ENCODE data around the gene METTL21A.

METTL21A gene

DNA sequence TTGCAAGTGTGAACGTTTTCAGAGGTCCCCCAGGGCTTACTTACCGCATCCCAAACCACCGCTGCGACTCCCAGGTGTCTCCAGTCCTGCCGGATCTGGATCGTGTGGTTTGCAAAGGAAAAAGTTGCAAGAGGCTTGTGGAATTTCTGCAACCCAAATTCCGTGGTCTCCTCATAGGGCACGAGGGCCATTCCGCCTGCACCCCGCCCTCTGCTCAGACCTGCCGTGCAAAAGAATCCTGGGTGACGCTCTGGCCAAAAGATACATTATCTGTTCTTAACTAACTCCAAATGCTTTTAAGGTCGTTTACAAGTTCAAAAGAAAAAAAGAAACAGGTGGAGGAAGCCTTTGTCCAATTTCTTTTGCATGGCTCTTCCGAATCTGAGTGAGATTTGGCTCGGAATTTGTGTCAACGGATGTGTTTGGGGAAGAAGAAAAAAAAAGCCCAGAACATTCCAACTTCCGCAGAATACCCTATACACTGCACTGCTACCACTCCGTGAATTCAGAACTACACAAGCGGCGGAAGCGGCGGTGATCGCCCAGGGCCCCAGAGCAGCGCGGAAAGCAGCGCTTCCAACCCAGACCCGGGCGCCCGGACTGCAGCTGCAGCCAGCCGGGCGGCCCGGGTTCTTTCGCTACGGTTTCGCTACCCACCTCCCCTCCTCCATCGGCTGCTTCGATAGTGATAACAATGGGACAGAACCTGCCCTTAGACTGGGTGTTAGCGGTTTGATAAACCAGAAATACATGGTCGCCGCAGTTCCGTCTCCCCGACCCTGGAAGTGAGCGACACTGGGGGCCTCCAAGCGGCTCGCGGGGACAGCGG, 795 bp downstream of the METTL21A start:
- DNase-seq (ENCODE audit: low read depth, low spot score): peak; percentile 85

DNA sequence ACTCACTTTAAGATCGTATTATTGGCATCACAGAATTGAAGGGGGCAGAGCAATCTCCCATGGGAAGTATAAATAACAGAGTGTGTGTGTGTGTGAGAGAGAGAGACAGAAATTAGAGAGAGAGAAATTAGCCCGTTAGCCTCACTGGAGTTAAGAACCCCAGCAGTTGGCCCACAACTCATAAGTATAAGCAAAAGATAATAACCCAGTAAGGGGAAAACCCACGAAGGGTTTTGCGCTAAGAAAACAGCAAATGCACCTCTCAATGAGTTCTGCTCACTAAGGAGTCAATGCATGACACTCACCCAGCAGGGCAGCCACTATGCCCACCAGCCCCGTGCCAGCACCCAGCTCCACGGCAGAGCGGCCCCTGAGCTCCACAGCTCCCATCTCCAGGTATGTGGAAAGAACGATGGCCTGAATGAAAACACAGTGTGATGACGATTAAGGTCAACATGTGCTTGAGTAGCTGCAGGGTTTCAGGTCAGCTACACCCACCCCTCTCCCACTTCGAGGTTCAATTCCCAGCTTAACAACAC, 3.6 kb downstream of the METTL21A start:
- DNase-seq (ENCODE audit: low read depth, low spot score): no peak

DNA sequence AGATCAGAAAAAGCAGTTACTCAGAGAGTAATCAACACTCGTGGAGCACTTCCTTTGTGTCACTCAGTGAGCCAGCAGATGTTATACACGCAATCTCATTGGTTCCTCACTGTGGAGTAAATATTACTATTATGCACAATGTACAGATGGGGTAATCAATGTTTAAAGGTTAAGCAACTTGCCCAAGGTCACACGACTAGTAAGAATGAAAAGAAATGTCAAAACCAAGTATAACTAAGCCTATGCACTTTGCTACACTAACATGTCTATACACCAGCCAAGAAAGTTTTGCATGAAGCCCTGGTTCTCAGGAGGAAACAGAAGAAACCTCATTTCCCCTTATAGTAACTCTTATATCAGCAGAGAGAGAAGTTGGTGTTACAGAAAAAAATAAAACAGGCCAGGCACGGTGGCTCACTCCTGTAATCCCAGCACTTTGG, 5.4 kb downstream of the METTL21A start:
- DNase-seq (ENCODE audit: low read depth, low spot score): no peak

DNA sequence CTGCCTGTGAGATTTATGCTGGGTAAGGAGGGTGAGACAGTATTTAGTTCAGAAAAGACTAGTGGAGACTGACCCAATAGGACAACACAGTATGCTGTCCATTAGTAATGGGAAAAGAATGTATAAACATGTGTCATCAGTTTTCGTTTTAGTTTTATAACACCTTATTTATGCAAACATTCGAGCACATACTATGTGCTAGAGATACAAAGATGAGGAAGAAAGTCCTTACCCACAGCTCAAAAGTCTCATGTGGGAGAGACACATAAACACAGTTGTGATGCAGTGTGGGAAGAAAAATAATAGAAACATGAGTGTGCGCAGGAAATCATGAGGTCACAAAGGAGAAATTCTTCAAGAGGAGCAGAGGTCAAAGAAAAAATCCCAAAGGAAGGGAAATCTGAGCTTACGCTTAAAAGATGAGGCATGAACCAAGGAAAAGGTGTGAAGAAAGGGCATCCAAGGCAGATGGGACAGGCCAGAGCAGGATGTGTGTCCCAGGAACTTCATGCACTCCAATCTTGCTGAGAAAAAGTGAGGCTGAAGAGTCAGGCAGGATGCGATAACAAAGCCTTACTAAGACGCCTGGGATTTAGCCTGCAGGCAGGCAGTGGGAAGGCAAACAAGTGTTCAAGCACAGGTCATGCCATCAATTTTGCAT, 8.1 kb downstream of the METTL21A start:
- DNase-seq (ENCODE audit: low read depth, low spot score): peak; percentile 71

DNA sequence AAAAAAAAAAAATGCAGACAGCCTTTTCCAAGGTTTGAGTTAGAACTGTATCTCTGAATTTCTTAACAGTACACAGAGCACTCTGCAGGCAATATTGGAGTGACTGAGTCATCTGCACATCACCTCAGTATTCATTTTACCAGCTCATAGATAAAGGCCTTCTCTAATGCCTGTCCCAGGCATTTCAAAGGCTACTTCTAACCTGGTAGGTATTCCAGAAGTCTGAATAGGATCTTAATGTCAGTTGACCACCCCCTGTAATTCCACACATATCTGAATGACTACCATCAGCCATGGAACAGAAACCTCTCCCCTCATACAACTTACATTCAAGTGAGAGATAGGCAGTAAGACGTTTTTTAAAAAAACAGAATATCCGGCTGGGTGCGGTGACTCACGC, 9.0 kb downstream of the METTL21A start:
- no peak for DNase-seq (ENCODE audit: low read depth, low spot score)

DNA sequence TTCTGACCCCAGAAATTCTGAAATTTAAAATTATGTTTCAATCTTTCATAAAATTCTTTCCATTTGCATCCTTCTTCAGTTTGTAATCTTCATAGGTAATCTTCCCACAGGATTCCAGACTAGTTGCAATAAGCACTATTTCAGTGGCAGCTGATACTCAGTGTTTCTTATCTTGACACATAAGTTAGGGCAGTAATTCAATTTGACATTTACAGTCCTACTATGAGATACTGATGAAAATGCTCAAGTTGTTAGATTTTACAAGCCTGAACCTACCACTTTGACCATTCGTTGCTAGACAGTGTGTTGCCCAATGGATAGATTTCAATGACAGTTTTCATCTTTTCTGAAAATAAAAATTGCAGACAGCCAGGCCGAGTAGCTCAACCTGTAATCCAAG, 10.4 kb downstream of the METTL21A start:
- no peak for DNase-seq (ENCODE audit: low read depth, low spot score)

DNA sequence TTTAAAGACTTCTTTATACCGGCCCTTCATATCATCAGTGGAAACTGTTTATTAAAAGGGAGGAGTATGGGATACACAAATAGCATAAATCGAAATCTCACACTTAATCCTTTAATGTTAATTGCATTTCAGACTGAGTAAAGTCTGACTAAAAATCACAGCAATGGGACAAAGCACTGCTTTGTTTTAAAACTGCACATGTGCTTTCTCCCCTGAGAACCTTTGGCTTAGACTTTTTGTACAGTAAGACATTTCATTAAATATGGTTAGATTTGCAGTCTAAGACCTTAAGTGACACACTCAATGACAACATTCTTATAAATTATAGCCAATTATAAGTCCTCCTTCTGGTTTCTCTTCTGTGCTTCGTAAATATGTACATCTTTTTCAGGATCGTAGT, 12.5 kb downstream of the METTL21A start:
- no peak for DNase-seq (ENCODE audit: low read depth, low spot score)

DNA sequence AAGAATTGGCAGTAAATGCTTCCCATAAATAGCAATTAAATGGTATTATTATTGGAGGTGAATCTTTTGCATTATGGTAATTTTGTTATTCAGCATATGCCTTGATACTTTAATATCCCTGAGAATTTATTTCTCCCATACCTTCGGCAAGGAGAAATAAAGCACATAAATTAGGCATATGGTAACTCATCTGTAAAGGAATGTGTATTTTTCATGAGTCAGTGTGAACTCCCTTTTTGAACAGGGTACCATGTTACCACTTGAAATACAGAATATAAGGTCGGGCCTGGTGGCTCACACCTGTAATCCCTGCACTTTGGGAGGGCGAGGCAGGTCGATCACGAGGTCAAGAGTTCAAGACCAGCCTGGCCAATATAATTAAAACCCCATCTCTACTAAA, 18.4 kb downstream of the METTL21A start:
- no peak for DNase-seq (ENCODE audit: low read depth, low spot score)

DNA sequence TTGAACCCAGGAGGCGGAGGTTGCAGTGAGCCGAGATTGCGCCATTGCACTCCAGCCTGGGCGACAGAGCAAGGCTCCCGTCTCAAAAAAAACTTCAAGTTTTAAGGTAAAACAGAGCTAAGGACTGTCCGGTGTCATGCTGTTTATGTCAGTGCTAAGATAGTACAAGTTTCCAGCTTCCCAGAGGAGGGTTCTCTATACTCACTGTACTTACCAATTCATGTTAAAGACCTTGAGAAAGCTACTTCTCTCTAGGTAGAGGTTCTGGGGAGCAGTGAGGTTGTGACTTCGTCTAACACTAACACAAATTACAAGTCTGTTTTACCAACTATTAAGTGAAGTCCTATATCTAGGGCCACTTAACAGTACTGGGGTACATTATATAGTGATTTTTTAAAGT, 18.8 kb downstream of the METTL21A start:
- DNase-seq (ENCODE audit: low read depth, low spot score): no peak

DNA sequence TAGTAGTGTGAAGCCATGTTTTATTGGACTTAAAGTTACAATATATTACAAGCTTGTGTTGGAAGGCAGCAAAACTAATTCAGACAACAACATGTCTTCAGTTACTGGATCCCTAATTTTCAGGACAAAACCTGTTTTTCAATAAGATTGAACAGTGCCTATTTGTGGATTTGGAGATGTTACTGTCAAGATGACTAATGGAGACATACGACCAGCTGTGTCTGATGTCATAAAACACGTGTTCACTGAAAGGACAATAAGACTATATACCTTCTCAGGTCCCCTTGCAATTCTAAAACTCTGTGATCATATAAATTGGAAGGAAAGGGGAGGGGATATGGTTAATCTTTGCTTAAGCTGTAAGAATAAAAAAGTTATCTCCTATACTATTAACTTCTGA, 21.7 kb downstream of the METTL21A start:
- DNase-seq (ENCODE audit: low read depth, low spot score): no peak

DNA sequence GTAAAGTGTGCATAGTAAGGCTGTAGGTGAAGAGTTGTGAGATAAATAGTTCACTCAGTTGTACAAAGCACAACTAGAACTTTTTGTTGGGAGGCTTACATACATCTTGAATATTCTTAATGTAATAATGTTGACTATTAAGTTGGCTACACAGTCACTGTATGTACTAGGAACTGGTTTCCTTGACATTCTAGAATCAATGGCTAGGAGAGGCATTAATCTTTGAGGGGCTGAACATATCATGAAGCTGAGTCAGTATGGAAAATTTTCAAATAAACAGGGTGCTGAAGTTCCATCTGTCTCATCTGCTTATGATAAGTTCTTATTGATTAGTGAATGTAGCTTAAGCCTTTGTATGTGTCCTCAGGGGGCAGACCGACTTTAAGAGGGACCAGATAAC, 23.4 kb downstream of the METTL21A start:
- no peak for DNase-seq (ENCODE audit: low read depth, low spot score)

DNA sequence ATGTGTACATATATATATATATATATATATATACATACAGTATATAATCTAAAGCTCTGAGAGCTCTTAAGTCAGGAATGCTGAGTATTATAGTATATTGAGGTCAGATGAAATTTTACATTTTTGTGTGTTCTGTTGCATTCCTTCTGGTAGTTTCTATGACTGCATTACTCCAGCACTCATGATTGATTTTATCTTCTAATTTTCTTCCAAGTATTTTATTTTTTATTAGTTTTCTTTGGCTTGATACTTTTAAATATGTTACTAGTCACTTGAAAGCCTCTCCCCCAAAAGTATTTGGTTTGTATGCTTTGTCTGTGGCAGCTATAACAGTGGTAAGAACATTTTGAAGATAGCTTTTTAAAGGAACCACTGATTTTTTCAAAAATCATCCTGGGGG, 25.0 kb downstream of the METTL21A start:
- DNase-seq (ENCODE audit: low read depth, low spot score): no peak

DNA sequence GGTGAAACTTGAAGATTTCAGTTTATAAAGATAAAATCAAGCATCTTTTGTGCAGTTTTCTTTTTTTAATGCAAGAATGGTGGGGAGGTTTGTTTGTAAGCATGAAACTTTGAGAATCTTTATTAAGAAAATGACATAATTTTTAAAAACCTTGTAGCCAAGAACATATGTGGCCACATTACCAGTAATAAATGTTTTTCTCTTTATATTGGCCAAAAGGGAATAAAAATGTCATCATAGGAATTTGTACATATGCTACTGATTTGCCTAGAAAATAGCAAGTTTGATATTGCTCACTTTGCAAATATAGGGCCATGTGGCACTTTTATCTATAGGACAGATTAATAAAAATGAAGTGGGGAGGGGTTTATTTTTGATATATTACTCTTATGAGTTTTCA, 25.6 kb downstream of the METTL21A start:
- DNase-seq (ENCODE audit: low read depth, low spot score): no peak

DNA sequence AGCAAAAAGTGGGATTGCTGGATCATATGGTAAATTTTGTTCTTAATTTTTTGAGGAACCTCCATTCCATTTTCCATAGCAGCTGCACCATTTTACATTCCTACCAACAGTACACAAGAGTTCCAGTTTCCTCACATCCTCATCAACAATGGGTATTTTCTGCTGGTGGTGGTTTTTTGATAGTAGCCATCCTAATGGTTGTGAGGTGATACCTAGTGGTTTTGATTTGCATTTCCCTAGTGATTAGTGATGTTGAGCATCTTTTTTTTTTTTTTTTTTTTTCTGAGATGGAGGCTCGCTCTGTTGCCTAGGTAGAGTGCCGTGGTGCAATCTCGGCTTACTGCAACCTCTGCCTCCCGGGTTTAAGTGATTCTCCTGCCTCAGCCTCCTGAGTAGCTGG, 30.5 kb downstream of the METTL21A start:
- no peak for DNase-seq (ENCODE audit: low read depth, low spot score)

DNA sequence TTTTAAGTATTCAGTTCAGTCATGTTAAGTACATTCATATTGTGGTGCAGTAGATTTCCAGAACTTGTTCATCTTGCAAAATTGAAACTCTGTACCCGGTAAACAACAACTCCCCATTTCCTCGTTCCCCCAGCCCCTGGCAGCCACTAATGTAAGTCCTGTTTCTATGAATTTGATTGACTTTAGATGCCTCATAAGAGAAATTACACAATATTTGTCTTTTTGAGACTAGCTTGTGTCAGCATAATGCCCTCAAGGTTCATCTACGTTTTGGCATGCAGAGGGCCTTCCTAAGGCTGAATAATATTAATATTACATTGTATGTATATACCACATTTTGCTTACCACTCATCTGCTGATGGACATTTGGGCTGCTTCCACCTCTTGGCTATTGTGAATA, 30.9 kb downstream of the METTL21A start:
- no peak for DNase-seq (ENCODE audit: low read depth, low spot score)

DNA sequence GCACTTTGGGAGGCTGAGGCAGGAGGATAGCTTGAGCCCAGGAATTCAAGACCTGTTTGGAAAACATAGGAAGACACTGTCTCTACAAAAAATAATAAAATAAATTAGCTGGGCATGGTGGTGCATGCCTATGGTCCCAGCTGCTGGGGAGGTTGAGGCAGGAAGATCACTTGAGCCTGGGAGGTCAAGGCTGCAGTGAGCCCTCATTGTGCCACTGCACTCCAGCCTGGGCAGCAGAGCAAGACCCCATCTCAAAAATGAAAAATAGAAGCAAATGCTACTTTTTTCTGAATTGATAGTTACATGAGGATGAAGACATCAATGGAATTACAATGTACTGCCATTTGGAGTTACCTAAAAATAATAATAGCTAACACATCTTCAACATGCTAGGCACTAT, 31.9 kb downstream of the METTL21A start:
- DNase-seq (ENCODE audit: low read depth, low spot score): no peak

DNA sequence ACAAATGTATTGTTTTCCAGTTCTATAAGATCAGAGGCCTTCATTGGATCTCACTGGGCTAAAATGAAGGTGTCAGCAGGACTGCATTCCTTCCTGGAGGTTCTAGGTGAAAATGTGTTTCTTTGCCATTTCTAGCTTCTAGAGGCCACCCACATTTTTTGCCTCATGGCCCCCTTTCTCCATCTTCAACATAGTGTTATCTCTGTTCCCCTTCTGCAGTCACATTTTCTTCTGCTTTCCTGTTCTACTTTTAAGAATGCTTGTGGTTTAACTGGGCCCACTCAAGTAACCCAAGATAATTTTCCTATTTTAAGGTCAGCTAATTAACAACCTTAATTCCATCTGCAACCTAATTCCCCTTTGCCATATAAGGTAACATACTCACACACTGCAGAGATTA, 36.1 kb downstream of the METTL21A start:
- no peak for DNase-seq (ENCODE audit: low read depth, low spot score)

DNA sequence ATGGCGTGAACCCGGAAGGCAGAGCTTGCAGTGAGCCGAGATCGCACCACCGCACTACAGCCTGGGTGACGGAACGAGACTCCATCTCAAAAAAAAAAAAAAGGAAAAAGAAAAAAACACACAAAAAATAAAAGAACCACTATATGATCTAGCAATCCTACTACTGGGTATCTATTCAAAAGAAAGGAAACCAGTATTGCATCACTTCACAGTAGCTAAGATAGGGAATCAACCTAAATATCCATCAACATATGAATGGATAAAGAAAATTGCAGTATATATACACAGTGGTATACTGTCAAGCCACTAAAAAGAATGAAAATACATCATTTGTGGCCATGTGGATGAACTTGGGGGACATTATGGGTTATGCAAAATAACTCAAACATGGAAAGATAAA, 37.9 kb downstream of the METTL21A start:
- no peak for DNase-seq (ENCODE audit: low read depth, low spot score)

DNA sequence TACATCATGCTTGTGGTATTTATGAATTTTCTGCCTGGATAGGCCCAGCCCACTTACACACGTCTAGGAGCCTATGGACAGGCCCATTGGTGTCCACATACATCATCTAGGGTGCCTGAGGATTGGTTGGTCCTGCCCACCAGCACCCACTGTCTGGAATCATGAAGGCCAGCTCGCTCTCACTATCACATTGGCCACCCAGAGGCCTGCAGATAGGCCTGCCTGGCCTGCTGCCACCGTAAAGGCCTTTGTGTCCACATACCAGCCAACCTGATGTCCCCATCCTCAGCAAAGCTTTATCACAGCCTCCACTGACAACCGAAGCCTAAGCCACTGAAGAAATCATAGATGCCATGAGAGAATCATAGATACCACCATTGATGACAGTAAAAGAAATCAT, 40.2 kb downstream of the METTL21A start:
- DNase-seq (ENCODE audit: low read depth, low spot score): no peak

DNA sequence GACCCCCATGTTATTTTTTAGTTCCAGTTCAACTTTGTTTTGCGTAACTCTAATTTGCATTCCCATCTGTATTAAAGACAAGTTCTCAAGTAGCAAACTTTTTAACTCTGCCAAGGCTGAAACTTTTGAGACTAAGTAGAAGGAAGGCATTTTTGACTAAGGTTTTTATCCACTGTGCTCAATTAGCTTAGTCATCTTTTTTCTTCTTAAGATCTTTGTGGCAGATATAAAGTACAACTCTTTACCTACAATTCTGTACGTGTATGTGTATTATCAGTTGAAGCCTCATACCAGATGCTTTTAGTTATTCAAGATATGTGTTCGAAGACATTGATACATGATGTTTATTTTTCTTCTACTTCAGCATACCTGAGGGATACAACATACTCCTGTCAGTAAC, 53.8 kb downstream of the METTL21A start:
- DNase-seq (ENCODE audit: low read depth, low spot score): no peak

DNA sequence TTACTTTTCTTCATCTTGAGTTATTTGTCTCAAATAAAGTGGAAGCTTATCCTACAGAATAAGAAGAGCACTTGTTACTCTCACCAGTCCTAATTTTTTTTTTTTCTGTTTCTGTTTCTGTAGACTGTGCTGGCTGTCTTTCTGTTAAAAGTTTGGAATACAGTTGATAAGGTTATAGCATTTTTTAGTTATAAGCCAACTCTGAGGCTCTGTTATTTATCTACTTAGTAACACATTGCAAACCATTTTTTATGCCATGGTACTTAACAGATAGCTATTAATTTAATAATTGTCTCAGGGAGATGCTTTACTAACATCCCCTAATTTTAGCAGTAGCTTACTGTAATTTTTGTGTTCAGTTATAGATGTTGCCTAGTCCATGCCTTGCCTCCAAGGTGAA, 57.5 kb downstream of the METTL21A start:
- DNase-seq (ENCODE audit: low read depth, low spot score): no peak

DNA sequence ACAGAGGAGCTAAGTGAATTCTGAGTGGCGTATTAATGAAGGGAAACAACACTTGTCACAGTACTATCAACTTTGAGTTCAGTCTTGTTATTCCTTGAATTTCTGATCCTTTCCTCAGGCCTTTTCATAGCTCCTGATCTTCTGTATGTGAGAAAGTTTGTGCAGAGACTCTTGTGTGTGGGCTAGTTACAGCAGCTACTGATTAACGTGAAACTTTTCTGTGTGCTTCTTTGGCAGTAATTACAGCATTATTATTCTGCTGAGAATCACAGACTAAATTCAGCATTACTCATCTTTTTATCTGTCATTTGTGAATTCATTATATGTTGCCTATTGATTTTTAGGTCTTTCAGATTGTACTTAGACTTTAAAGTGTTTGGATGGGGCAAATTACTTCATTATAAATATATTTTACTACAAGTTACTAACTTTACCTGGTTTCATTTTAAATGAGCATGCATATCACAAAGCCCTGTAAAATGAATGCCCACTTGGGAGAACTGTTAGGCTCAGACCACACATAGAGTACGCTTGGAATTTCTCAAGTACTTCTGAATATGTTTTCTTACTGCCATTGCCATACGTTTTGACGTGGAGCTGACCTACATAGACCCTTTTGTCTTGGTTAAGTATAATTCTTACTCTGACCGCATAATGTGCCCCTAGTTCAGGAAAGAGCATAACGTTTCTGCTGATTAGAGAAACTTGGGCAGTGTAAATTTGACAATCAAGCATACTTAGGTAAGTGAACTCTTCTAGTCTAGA, 59.3 kb downstream of the METTL21A start:
- no peak for DNase-seq (ENCODE audit: low read depth, low spot score)

Measured in ELF-1 (cell line).